ENCODE data around the gene EEF1G. TPM values are rescaled to one million over a fixed set of nuclear protein-coding genes. Genes with fewer than 3 reads are reported as not detected.
A peak's percentile ranks its signal among the peaks of the same experiment; 100 is the strongest.
"Not testable (repeated sequence)": the region's sequence is repeated elsewhere in the genome, so short reads cannot be mapped to it uniquely, and the experiment has no call there.

EEF1G gene
- total and polyA plus RNA-seq, 4 donors: 787 to 1,857 (median 1,119) TPM

- peak within 1 kb of the TSS; percentile 78 to 84 for H3K27ac ChIP-seq (ENCODE audit: low read depth in 1 of 2, low read length in 2 of 2)
- WGBS, 2 donors: 0 to 1% methylated on average over 58 of the region's 58 CpGs
- peaks cover 0 to 4% of the 10 kb centered on the region in 2 donors for H3K36me3 ChIP-seq (ENCODE audit: control insufficient read depth in 1 of 2, insufficient read depth in 2 of 2, low read length in 1 of 2)
- no peaks in the 10 kb centered on the region for H3K27me3 ChIP-seq (ENCODE audit: control insufficient read depth in 1 of 2, insufficient read depth in 2 of 2, low read length in 1 of 2)
- H3K4me3 ChIP-seq (ENCODE audit: low read length in 2 of 2): peak within 1 kb of the TSS; percentile 78 to 87
- no peaks in the 10 kb centered on the region for H3K4me1 ChIP-seq (ENCODE audit: control insufficient read depth in 1 of 2, insufficient read depth in 2 of 2, low read length in 2 of 2)
- DNase-seq (peak; percentile 97), ATAC-seq (ENCODE audit: low FRiP score) (peak; percentile 97)
- intact Hi-C loops (cut with DNase I): no loop called here
- no peaks in the 10 kb centered on the region for H3K9me3 ChIP-seq (ENCODE audit: control insufficient read depth, low read length)
These were observed 17.9 kb upstream of the EEF1G start, which contains the start of gene TUT1 for GRCh38 chr11:62591448-62592145. Gene TUT1 (minus strand): TSS chr11:62591523. CDS start chr11:62591485, 38 bp downstream.

- no peaks in the 10 kb centered on the region for H3K27me3 ChIP-seq (ENCODE audit: control insufficient read depth in 1 of 2, insufficient read depth in 2 of 2, low read length in 1 of 2)
- 55% methylated on average over 18 of the region's 18 CpGs for WGBS, 2 donors
- no peak overlapping the region for H3K27ac ChIP-seq (ENCODE audit: low read depth in 1 of 2, low read length in 2 of 2)
- peak; percentile 32 to 46 for DNase-seq
- H3K36me3 ChIP-seq (ENCODE audit: control insufficient read depth in 1 of 2, insufficient read depth in 2 of 2, low read length in 1 of 2): no peaks in the 10 kb centered on the region
- intact Hi-C loops (cut with DNase I): no loop called here
- ATAC-seq (ENCODE audit: low FRiP score): no peak
- H3K4me1 ChIP-seq (ENCODE audit: control insufficient read depth in 1 of 2, insufficient read depth in 2 of 2, low read length in 2 of 2): no peaks in the 10 kb centered on the region
- H3K9me3 ChIP-seq (ENCODE audit: control insufficient read depth, low read length): no peaks in the 10 kb centered on the region
- H3K4me3 ChIP-seq (ENCODE audit: low read length in 2 of 2): no peak overlapping the region
These were observed 15.4 kb upstream of the EEF1G start for GRCh38 chr11:62588966-62589637.

DNA sequence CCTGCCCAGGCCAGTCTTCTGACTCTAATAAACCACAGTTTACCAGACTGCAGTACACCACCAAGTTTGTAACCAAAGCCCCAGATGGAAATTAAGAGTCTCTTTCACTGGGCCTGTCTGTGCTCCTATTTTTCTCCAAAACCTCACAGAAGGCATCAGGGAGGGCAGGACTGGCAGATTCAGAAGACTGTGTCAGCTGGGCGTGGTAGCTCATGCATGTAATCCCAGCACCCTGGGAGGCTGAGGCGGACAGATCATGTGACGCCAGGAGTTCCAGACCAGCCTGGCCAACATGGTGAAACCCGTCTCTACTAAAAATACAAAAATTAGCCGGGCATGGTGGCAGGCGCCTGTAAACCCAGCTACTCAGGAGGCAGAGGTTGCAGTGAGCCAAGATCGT, 11.7 kb upstream of the EEF1G start:
- ATAC-seq (ENCODE audit: low FRiP score); H3K9me3 ChIP-seq (ENCODE audit: control insufficient read depth, low read length); H3K4me1 ChIP-seq (ENCODE audit: control insufficient read depth in 1 of 2, insufficient read depth in 2 of 2, low read length in 2 of 2); intact Hi-C loops (cut with DNase I); H3K27ac ChIP-seq (ENCODE audit: low read depth in 1 of 2, low read length in 2 of 2); H3K27me3 ChIP-seq (ENCODE audit: control insufficient read depth in 1 of 2, insufficient read depth in 2 of 2, low read length in 1 of 2); H3K4me3 ChIP-seq (ENCODE audit: low read length in 2 of 2); H3K36me3 ChIP-seq (ENCODE audit: control insufficient read depth in 1 of 2, insufficient read depth in 2 of 2, low read length in 1 of 2): not testable (repeated sequence)
- DNase-seq: peak in 1 of 2 donors; percentile 36
- 92% methylated on average over 7 of the region's 7 CpGs for WGBS, 2 donors

DNA sequence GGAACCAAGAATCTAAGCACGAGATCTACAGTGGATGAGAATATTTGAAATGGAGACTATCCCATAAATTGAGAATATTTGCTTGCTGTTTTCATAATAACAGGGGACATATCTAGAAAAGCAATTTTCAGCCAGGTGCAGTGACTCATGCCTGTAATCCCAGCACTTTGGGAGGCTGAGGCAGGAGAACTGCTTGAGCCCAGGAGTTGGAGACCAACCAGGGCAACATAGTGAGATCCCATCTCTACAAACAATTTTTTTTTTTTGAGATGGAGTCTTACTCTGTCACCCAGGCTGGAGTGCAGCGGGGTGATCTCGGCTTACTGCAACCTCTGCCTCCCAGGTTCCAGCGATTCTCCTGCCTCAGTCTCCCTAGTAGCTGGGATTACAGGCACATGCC, 8.0 kb upstream of the EEF1G start:
- 96 to 97% methylated on average over 4 of the region's 4 CpGs for WGBS, 2 donors
- H3K36me3 ChIP-seq (ENCODE audit: control insufficient read depth in 1 of 2, insufficient read depth in 2 of 2, low read length in 1 of 2); DNase-seq; H3K9me3 ChIP-seq (ENCODE audit: control insufficient read depth, low read length); H3K4me1 ChIP-seq (ENCODE audit: control insufficient read depth in 1 of 2, insufficient read depth in 2 of 2, low read length in 2 of 2); H3K27ac ChIP-seq (ENCODE audit: low read depth in 1 of 2, low read length in 2 of 2); H3K4me3 ChIP-seq (ENCODE audit: low read length in 2 of 2); H3K27me3 ChIP-seq (ENCODE audit: control insufficient read depth in 1 of 2, insufficient read depth in 2 of 2, low read length in 1 of 2); intact Hi-C loops (cut with DNase I); ATAC-seq (ENCODE audit: low FRiP score): not testable (repeated sequence)

DNA sequence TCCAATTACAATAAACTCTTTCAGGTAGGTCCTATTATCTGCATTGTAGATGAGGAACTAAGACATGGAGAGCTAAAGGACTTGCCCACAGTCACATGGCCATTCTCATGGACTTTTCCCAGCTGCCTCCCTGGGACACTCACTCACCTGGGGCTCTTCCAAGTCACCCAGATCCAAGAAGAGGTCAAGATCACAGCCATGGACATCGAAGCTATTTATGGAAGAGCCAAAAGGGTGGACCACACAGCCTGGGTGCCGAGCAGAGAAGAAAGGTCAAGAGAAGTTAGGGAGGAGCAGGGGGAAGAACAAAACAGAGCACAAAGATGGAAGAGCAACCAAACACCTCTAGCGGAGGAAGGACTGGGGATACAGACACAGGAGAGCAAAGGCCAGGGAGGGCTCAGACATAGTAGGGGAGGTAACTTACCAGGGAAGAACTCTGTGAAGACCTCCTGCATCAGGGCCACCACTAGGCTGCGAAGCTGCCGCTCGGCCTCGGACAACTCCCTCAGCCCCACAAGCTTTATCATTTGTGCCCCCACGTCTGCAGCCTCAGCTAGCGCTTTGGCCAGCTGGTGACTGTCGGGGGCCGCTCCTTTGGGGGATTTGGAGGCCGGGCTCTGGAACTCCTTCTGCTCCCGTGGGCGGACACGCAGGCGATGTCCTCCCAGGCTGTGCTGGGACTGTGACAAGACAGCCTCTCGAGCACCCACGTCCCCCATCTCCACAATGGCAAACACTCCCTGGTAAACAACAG, 7.4 kb upstream of the EEF1G start:
- H3K36me3 ChIP-seq (ENCODE audit: control insufficient read depth in 1 of 2, insufficient read depth in 2 of 2, low read length in 1 of 2): no peaks in the 10 kb centered on the region
- no peaks in the 10 kb centered on the region for H3K27me3 ChIP-seq (ENCODE audit: control insufficient read depth in 1 of 2, insufficient read depth in 2 of 2, low read length in 1 of 2)
- no peaks in the 10 kb centered on the region for H3K9me3 ChIP-seq (ENCODE audit: control insufficient read depth, low read length)
- intact Hi-C loops (cut with DNase I): no loop called here
- no peak overlapping the region for H3K27ac ChIP-seq (ENCODE audit: low read depth in 1 of 2, low read length in 2 of 2)
- DNase-seq: peak in 1 of 2 donors; percentile 38
- 91 to 92% methylated on average over 18 of the region's 18 CpGs for WGBS, 2 donors
- no peaks in the 10 kb centered on the region for H3K4me1 ChIP-seq (ENCODE audit: control insufficient read depth in 1 of 2, insufficient read depth in 2 of 2, low read length in 2 of 2)
- no peak for ATAC-seq (ENCODE audit: low FRiP score)
- H3K4me3 ChIP-seq (ENCODE audit: low read length in 2 of 2): no peak overlapping the region

DNA sequence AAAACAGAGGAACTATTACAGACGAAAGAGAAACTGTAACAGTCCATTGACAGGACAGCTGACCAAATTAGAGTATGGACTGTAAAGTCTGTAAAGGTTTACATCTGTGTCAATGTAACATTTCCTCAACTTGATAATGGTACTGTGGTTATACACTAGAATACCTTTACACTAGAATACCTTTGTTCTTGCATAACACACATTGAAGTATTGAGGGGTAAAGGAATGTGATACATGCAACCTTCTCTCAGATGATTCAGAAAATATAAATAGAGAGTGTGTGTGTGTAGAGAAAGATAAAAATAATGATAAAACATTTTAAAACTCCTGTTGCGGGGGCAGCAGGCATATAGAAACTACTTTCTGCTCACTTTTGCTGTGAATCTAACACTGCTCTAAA, 5.6 kb upstream of the EEF1G start:
- no peak overlapping the region for H3K27ac ChIP-seq (ENCODE audit: low read depth in 1 of 2, low read length in 2 of 2)
- DNase-seq (no peak), ATAC-seq (ENCODE audit: low FRiP score) (no peak)
- no peaks in the 10 kb centered on the region for H3K36me3 ChIP-seq (ENCODE audit: control insufficient read depth in 1 of 2, insufficient read depth in 2 of 2, low read length in 1 of 2)
- no peaks in the 10 kb centered on the region for H3K9me3 ChIP-seq (ENCODE audit: control insufficient read depth, low read length)
- intact Hi-C loops (cut with DNase I): no loop called here
- no peak overlapping the region for H3K4me3 ChIP-seq (ENCODE audit: low read length in 2 of 2)
- H3K4me1 ChIP-seq (ENCODE audit: control insufficient read depth in 1 of 2, insufficient read depth in 2 of 2, low read length in 2 of 2): no peaks in the 10 kb centered on the region
- H3K27me3 ChIP-seq (ENCODE audit: control insufficient read depth in 1 of 2, insufficient read depth in 2 of 2, low read length in 1 of 2): no peaks in the 10 kb centered on the region
- 80 to 86% methylated on average over 2 of the region's 2 CpGs for WGBS, 2 donors

GRCh38 chr11:62578541-62578940, 4.8 kb upstream of the EEF1G start:
- Histone ChIP-seq H3K36me3 (ENCODE audit: control insufficient read depth in 1 of 2, insufficient read depth in 2 of 2, low read length in 1 of 2) (no peaks in the 10 kb centered on the region), H3K4me3 (ENCODE audit: low read length in 2 of 2) (no peak overlapping the region), H3K4me1 (ENCODE audit: control insufficient read depth in 1 of 2, insufficient read depth in 2 of 2, low read length in 2 of 2) (no peaks in the 10 kb centered on the region), H3K27ac (ENCODE audit: low read depth in 1 of 2, low read length in 2 of 2) (no peak overlapping the region), H3K27me3 (ENCODE audit: control insufficient read depth in 1 of 2, insufficient read depth in 2 of 2, low read length in 1 of 2) (no peaks in the 10 kb centered on the region), H3K9me3 (ENCODE audit: control insufficient read depth, low read length) (no peaks in the 10 kb centered on the region)
- intact Hi-C loops (cut with DNase I): no loop called here
- DNase-seq: no peak
- ATAC-seq (ENCODE audit: low FRiP score): no peak
- WGBS, 2 donors: 94 to 96% methylated on average over 11 of the region's 11 CpGs

DNA sequence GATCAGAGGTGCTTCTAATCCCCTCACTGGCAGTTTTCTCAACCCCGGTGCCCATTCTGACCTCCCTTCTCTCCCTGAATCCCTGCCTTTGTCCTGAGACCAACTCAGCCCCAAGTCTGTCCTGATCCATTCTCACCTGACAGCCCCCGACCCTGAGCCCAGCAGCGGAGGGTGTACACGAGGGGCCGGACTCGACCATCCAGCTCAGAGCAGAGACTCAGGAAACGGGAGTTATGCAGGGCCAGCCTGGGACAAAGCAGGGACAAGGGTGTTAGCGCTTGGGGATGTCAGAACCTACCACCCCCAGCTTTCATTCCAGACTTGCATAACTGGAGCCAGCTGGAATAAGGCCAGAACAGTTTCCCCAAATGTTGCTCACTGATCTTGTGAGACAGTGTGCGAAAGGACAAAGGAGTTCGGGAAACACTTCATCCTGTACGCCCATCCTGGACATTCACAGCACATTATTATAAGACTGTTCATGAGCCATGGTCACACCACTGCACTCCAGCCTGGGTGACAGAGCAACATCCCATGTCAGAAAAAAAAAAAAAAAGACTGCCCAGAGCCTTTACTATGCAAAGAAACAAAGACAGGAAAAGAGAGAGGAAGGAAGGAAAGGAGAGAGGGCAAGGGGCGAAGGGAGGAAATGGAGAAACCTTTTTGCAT, 3.5 kb upstream of the EEF1G start:
- no peaks in the 10 kb centered on the region for H3K36me3 ChIP-seq (ENCODE audit: control insufficient read depth in 1 of 2, insufficient read depth in 2 of 2, low read length in 1 of 2)
- intact Hi-C loops (cut with DNase I): no loop called here
- no peak for ATAC-seq (ENCODE audit: low FRiP score)
- H3K27ac ChIP-seq (ENCODE audit: low read depth in 1 of 2, low read length in 2 of 2): no peak overlapping the region
- H3K27me3 ChIP-seq (ENCODE audit: control insufficient read depth in 1 of 2, insufficient read depth in 2 of 2, low read length in 1 of 2): no peaks in the 10 kb centered on the region
- WGBS, 2 donors: 77% methylated on average over 12 of the region's 12 CpGs
- no peaks in the 10 kb centered on the region for H3K4me1 ChIP-seq (ENCODE audit: control insufficient read depth in 1 of 2, insufficient read depth in 2 of 2, low read length in 2 of 2)
- H3K9me3 ChIP-seq (ENCODE audit: control insufficient read depth, low read length): no peaks in the 10 kb centered on the region
- DNase-seq: no peak
- no peak overlapping the region for H3K4me3 ChIP-seq (ENCODE audit: low read length in 2 of 2)

Data from aorta (tissue), 5 donors.